Measurements from ENCODE around the gene PAXX.

The PAXX gene

DNA sequence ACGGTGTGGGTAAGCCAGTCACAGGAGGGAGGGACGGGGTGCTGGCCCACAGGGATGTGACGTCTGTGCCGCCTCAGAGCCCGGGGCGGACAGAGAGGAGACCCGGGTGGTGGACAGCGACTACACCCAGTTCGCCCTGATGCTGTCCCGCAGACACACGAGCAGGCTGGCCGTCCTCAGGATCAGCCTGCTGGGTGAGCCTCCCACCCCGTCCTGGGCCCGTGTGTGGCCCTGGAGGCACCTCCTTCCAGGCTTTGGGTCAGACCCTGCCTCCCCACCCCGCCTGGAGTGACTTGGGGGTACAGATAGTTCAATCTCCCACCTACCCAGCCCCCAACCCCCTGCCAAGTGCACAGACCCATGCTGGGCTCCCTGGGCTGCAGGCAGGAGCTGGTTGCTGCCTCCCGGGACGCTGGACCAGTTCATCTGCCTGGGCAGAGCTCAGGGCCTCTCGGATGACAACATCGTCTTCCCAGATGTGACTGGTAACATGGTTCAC, 38.4 kb upstream of the PAXX start:
- DNase-seq (ENCODE audit: low read depth in 2 of 2), result no peak

DNA sequence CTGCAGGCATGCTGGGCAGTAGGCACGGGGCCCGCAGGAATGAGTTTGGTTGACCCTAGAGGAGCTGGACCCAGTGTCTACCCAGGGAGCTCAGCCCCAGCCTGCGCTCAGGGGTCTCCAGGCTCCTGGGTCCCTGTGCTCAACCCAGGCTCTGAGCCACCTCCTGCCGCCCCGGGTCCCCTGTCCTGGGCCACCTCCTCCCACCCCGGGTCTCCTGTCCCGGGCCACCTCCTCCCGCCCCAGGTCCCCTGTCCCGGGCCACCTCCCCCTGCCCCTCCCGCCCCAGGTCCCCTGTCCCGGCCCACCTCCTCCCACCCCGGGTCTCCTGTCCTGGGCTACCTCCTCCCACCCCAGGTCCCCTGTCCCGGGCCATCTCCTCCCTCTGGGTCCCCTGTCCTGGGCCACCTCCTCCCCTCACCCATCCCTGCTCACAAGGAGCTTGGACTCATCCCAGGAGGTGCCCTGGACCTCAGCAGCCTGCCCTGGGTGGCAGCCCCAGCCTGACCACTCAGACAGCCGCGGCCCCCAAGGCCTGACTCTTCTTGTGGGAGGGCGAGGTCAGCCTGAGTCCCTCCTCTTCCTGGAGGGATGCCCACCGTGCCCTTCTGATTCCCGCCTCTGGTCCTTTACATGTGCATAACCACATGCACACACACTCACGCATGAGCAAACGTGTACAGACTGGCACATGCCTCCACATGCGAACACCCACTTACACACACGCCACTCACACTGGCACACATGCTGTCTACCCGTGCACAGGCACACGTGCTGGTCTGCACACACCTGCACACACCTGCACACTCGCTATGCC, 37.7 kb upstream of the PAXX start:
- no peak for DNase-seq (ENCODE audit: low read depth in 2 of 2)

DNA sequence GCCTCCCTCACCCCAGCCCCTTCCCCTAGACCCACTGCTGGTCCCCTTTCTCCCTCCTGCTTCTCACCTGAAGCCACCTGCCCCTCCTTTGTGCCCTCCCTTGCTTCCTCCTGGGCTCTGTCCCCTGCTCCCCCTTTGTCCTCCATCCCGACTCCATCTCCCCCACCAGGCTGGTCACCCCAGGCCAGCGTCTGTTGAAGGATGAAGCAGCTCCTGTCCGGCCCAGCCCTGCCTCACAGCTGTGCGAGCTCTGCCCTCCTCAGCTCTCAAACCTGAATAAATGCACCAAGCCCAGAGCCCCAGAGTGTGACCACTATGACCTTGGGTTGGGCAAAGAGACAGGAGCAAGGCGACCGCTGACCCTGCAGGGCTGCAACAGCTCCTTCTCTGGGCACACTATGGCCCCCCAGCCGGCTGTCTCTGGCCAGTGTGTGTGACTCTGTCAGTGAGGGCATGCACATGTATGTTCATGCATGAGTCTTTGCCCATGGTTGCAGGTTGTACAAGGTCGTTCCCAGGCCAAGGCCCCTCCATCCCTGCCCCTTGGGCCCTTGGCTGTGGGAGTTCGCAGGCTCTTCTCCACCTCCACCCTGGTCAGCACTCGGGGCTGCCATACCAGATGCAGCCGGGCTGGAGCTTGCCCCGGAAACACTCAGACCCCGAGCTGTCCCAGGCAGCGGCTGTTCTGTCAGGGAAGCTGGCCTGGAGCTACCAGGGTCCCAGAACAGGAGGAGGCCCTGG, 36.9 kb upstream of the PAXX start:
- DNase-seq (ENCODE audit: low read depth in 2 of 2), result no peak

DNA sequence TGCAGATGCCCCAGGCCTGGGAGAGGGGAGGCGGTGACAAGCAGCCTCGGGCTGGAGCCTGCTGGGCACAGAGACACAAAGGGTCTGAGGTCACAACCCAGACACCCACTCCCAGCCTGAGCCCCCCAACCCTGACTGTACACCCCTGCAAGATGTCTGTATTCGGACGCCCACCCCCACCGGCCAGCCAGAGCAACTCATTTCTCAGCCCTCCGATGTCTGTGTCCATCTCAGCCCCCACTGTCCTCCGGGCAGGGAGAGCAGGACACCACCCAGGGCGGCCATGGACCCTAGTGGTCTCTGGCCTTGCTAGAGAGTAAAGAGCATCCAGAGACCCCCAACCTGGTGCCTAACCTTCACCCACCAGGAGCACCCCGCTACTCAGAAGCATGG, 36.3 kb upstream of the PAXX start:
- no peak for DNase-seq (ENCODE audit: low read depth in 2 of 2)

DNA sequence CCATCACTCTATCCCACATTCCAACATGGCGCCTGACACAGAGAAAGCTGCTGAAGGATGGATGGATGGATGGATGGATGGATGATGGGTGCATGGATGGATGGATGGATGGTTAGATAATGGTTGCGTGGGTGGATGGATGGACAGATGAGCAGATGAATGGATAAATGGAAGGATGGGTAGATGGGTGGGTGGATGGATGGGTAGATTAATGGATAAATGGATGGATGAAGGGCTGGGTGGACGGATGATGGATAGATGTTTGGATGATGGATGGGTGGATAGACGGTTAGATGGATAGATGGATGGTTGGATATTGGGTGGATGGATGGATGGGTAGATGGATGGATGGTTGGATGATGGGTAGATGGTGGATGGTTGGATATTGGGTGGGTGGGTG, 35.6 kb upstream of the PAXX start:
- no peak for DNase-seq (ENCODE audit: low read depth in 2 of 2)

DNA sequence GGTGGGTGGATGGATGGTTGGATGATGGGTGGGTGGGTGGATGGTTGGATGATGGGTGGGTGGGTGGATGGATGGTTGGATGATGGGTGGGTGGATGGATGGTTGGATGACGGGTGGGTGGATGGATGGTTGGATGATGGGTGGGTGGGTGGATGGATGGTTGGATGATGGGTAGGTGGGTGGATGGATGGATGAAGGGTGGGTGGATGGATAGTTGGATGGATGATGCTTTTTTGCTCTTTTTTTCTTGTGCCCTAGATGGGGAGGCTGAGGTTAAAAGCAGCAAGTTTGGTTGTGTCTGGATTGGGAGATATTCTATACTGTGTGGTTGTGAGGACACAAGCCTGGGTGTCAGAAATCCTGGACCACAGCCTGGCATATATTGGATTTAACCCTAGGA, 34.8 kb upstream of the PAXX start:
- DNase-seq (ENCODE audit: low read depth in 2 of 2), result no peak

DNA sequence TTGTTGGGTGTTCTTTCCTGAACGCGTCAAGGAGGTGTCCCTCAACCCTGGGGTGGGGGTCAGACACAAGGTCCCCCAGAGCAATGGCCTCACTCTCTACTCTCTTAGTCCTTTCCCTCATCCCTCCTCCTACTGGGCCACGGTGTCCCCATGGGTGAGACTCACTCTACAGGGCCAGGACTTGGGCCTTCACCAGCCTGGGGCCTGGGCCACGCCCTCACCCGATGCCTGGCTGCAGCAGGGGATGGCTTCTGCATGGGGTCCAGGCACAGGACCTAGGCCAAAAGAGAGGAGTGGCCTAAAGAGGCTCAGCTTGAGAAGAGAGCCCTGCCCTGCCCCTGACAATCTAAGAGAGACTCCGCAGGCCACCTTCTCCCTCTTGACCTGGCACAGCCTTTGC, 34.3 kb upstream of the PAXX start:
- DNase-seq (ENCODE audit: low read depth in 2 of 2), result no peak

DNA sequence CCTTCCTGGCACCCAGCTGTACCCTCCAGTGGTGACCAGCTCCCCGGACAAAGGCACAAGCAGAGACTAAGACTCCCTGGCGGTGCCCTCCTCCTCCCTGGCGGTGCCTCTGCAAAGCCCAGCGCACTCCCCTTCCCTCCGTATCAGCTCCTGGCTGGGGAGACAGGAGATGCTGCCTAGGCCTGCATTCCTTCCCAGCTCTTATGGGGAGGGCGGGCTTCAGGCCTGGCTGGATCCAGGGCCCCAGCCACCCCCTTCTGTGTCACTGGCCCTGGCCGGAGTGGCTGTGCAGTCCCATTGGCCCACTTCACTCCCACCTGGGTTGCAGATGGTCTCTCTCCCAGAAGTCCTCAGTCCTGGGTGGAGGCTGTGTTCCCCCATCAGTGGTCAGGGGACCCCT, 33.7 kb upstream of the PAXX start:
- DNase-seq (ENCODE audit: low read depth in 2 of 2), result no peak

DNA sequence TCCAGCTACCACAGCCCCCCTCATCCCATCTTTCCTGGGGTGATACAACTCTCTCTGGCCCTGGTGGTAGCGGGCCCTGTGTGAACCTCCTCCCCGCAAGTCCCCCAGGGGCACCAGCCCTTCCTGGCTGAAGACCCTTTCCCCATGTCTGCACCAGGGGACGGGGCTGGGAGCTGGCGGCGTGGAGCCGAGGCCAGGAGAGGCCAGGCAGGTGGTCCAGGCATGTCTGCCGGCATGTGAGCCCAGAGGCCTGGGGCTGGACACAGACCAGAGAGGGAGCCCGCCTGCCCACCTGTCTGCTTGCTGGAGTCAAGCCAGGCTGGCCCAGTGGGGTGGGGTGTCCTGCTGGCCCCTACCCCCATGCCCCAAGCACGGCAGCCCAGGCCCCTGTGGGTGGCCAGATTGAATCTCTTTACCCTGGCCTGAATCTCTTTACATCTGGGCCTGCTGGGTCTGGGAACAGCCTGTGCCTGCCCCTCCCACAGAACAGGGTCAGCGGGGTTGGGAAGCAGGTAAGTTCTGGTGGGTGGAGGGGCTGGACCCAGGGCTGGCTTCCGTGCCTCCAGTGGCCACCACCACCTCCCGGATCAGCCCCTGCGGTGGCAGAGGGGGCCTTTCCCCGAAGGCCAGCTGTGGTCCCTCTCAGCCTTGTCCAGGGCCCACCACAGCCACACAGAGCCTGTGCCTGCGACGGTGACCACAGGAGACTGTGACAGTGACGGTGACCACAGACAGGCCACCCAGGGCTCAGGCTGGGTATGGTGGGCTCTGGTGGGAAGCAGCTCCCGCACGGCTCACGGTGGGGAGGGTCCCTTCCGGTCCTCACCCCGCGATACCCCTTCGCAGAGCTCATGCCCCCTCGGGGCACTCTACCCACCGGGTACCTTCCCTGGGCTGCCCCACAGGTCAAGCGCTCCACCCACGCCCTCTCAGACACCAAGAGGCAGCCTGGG, 33.0 kb upstream of the PAXX start:
- no peak for DNase-seq (ENCODE audit: low read depth in 2 of 2)

DNA sequence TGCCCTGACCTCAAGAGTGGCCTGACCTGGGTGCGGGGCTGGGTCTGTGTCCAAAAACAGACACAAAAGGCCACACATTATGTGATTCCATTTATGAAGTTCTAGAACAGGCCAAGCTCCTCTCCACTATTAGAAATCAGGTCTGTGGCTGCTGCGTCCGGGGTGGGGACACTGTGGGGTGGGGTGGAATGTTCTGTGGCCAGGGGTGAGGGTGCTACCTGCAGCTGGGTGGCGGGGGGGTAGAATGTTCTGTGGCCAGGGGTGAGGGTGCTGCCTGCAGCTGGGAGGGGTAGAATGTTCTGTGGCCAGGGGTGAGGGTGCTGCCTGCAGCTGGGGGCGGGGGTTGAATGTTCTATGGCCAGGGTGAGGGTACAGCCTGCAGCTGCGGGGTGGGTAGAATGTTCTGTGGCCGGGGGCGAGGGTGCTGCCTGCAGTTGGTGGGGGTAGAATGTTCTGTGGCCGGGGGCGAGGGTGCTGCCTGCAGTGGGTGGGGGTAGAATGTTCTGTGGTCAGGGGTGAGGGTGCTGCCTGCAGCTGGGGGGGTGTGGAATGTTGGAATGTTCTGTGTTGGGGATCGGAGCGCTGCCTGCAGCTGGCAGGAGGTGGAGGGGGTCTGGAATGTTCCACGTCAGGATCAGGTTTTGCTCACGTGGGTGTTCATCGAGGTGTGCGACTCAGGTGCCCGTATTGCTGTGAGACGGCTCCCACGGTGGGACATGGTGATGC, 31.8 kb upstream of the PAXX start:
- DNase-seq (ENCODE audit: low read depth in 2 of 2), result no peak

DNA sequence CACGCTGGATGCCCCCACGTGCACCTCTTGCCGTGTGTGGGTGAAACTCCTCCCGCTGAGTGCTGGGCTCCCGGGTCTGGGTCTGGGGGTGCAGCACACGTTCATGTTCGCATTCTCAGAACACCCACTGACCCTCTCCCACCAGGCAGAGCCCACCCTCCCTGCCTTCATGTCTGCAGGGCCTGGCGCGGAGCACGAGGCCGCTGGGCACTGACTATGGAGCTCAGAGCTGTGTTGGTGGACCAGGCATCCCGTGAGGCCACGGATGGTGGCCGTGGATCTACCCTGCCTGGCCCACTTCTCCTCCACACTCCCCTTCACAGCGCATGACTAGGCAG, 31.3 kb upstream of the PAXX start:
- no peak for DNase-seq (ENCODE audit: low read depth in 2 of 2)

DNA sequence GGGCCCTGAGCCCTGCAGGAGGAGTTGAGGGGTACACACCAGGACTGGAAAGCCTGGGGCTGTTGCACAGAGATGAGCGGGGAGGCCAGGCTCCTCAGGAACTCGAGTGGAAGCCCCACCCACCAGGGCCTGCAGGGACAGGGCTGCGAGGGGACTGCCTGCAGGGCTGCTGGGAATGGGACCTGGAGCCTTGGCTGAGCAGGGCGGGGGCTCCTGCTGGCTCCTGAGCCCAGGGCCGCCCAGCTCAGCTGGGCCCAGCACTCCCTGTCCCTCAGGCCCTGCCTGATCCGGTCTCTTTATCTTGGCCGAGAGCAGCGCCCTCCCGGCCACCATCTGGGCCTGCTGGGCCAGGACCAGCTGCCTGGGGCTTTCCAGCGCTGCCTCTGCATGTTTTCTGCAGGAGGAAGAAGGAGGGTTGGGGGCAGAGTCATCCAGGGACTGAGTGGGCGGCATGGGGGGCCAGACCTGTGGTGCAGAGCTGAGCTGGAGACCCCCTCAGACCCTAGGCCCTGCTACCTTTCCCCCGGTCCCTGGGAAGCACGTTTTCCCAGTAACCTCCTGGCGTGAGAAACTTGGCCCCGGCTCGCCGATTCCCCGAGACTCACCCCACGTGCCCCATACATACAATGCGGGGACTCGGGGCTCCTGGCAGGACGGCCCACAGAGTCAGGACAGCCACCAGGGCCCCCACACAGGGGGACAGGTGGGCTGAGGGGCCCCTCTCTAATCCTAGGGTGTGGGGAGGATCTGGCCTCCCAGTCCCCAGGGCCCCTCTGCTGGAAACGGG, 30.8 kb upstream of the PAXX start:
- DNase-seq (ENCODE audit: low read depth in 2 of 2), result no peak

DNA sequence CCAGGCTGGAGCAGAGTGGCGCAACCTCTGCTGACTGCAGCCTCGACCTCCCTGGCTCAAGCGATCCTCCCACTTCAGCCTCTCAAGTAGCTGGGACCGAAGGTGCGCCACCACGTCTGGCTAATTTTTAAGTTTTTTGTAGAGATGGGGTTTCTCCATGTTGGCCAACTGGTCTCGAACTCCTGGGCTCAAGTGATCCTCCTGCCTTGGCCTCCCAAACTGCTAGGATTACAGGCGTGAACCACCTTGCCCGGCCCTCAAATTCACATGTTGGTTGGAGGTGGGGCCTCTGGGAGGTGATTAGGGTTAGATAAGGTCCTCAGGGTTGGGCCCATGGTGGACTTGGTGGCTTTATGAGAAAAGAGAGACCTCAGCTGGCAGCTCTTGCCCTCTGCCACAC, 30.1 kb upstream of the PAXX start:
- DNase-seq (ENCODE audit: low read depth in 2 of 2), result no peak

DNA sequence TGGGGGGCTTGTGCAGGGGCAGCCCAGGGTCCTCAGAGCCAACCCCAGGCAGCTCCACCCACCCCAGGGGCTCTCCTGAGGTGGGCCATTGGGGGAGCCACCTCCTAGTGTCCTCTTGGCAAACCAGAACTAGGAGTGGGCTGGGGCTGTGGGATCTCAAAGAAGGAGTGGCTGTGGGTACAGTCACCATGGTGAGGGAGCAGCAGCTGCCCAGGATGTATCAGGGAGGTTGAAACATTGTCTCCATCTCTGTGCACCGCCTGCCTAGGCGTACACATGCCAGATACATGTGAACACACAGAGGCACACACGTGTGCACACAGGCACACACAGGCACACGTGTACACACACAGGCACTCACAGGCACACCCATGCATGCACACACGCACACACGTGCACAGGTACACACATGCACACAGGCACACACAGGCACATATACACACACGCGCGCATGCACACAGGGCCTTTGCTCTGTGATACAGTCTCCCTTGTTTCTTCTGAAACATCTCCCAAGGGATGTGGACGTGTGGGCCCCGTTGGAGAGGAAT, 29.4 kb upstream of the PAXX start:
- DNase-seq (ENCODE audit: low read depth in 2 of 2), result no peak

DNA sequence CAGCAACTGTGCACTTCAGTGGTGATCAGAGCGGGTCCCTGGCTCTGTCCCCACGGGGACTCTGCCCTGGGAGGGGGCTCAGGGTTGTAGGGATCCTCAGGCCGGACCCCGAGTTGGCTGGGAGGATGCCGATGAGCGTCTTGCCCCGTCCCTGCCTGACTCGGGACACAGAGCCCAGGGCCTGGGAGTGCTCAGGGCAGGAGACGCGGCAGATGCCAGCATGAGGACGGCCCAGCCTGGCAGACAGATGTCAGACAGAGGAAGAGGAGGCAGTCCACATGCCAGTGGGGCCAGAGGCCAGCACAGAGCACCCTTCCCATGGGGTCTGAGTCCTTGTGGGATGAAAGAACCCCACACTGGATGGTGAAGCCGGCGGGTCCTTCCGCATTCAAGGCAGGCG, 28.9 kb upstream of the PAXX start:
- no peak for DNase-seq (ENCODE audit: low read depth in 2 of 2)

DNA sequence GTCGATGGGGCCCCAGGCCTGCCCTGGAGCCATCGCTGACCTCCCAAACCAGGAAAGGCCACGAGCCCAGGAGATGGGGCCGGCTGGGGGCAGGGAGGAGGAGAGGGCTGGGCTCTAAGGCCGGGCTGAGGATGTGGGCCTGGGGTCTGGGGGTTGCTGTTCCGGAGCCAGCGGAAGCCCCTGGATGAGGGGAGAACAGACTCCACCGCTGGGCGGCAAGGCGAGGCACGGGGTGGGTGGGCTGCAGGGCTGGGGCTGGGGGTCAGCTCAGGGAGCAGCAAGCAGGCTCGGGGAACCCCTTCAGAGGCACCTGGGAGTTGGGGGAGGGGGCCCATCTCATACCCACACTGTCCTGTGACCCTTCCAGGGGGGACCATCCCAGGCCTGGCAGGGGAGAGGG, 28.5 kb upstream of the PAXX start:
- DNase-seq (ENCODE audit: low read depth in 2 of 2), result no peak

DNA sequence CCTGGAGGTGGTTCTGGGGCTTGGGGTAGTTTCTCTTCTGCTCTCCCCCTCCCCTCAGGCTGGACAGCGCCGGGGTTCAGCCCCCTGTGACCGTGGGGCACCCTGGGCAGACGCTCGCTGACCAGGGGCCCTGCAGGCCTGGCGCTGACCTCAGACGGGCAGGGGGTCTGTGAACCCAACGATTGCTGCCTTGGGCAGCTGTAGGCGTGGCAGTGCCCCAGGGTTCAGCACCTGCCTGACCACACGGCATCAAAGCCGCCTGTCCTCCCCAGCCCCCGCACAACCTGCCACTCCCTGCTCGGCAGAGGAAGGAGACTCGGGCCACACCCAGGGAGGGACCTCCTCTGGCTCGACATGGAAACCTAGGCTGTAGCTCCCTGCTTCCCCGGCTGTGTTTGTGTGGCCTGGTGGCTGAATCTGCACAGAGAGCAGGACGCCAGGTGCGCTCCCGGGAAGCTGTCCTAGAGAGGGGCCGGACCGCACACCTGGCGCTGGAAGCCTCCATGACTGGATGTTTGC, 28.0 kb upstream of the PAXX start:
- no peak for DNase-seq (ENCODE audit: low read depth in 2 of 2)

DNA sequence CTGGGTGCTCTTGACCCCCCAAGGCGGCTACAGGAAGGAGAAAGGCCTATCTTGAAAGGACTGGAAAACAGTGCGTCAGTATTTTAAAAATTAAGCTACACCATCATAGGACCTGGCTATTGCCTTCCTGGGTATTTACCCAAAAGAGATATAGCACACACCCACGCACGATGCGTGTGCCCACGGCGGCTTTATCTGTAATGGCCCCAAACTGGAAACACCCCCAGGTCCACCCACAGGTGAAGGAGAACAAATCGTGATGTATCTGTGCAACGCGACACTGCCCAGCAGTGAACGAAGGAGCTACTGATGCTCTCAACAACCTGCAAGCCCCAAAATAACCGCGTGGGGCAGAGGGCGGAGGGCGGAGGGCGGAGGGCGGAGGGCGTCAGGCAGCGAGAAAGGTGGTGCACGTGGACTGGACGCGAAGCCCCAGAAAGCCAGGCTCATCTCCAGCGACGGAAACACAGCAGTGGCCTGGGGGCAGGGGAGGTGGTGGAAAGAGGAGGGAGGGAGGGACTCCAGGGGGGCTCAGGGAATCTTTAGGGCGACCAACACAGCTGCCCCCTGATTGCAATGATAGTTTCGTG, 27.3 kb upstream of the PAXX start:
- no peak for DNase-seq (ENCODE audit: low read depth in 2 of 2)

DNA sequence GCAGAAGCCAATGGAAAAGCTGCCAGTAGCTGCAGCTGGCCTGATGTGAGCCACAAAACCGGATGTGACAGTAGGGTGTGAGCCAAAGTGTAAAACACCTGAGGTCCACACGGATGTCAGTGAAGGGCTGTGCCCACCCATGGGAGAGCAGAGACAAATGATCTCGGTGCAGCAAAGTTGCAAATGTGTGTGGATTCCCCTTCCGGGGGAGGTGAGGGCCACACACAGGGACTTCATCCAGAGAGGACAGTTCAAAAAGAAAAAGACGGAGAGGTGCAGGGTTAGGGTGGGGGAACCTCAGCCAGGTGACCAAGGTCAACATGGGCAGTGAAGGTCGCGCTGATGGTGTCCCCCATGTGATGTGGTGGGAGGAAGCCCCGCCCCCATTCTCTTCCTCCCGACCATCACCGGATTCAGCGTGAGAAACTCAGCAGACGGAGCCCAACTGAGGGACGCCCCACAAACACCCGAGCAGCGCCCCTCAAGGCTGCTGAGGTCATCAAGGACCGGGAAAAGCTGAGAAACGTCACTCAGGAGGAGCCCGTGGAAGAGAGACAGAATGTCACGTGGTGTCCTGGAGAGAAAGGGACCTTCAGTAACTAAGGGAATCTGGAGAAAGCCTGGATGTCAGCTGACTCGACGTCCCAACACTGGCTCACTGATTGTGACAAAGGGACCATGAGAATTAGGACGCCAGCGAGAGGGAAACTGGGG, 26.3 kb upstream of the PAXX start:
- DNase-seq (ENCODE audit: low read depth in 2 of 2), result no peak

Measured in stimulated activated CD8-positive, alpha-beta memory T cell treated with anti-CD3 and anti-CD28 coated beads, Interleukin-15, amount 100 ng/mL, for 4 hours (primary cell).